CD8-positive, alpha-beta memory T cell (primary cell): ENCODE data around the gene SPDYA. TPM values are rescaled to one million over a fixed set of nuclear protein-coding genes. Genes with fewer than 3 reads are reported as not detected.

Experiments
- CTCF ChIA-PET: fragments of 350-600 bp; sonication (Branson Sonifier 250); formaldehyde crosslinking; loops from one replicate; lab custom pipeline; 2021; ENCODE audit warnings: antibody characterized with exemption; lab: Charles Lee
- POLR2A ChIA-PET: fragments of 350-600 bp; sonication (Branson Sonifier 250); formaldehyde crosslinking; loops from one replicate; lab custom pipeline; 2021; ENCODE audit warnings: antibody characterized with exemption; lab: Charles Lee
- DNase-seq, 5 donors: peaks; one replicate each; pipeline versions ENCODE4 v3.0.0 to v3.0.0-alpha.2; 2020 to 2022; ENCODE audit warnings: mixed read lengths in 1 of 5
- H3K27ac ChIP-seq: one replicate; pipeline ENCODE4 v1.7.0; 2013; ENCODE audit warnings: low read depth, mild to moderate bottlenecking, low read length, moderate library complexity
- H3K27me3 ChIP-seq: 2 replicates; pipeline ENCODE4 v1.7.0; 2013; ENCODE audit warnings: low read length, mild to moderate bottlenecking; ENCODE audit not compliant: insufficient read depth, poor library complexity, severe bottlenecking
- H3K36me3 ChIP-seq: 2 replicates; pipeline ENCODE4 v1.7.0; 2013; ENCODE audit warnings: mild to moderate bottlenecking, low read length, moderate library complexity; ENCODE audit not compliant: insufficient read depth
- H3K4me1 ChIP-seq: 2 replicates; pipeline ENCODE4 v1.7.0; 2013; ENCODE audit warnings: mild to moderate bottlenecking, low read length, moderate library complexity; ENCODE audit not compliant: insufficient read depth
- H3K4me3 ChIP-seq: 2 replicates; pipeline ENCODE4 v1.7.0; 2013; ENCODE audit warnings: mild to moderate bottlenecking, low read length
- H3K9me3 ChIP-seq: 2 replicates; pipeline ENCODE4 v1.7.0; 2013; ENCODE audit warnings: mild to moderate bottlenecking, low read length
- H3K27ac Mint-ChIP-seq, 8 donors: one replicate each; pipeline ENCODE4 v1.8.0; 2020 to 2021; ENCODE audit warnings: mixed read lengths in 8 of 8, mild to moderate bottlenecking in 6 of 8, inconsistent platforms in 3 of 8, moderate library complexity in 3 of 8
- H3K27me3 Mint-ChIP-seq, 2 donors: one replicate each; pipeline ENCODE4 v1.8.0; 2020 to 2021; ENCODE audit warnings: mixed read lengths in 2 of 2, mild to moderate bottlenecking in 1 of 2, moderate library complexity in 1 of 2
- H3K36me3 Mint-ChIP-seq, 3 donors: one replicate each; pipeline ENCODE4 v1.8.0; 2020 to 2021; ENCODE audit warnings: mixed read lengths in 3 of 3, inconsistent platforms in 1 of 3, mild to moderate bottlenecking in 1 of 3
- H3K4me1 Mint-ChIP-seq, 3 donors: one replicate each; pipeline ENCODE4 v1.8.0; 2020 to 2021; ENCODE audit warnings: mixed read lengths in 3 of 3, inconsistent platforms in 1 of 3, mild to moderate bottlenecking in 1 of 3
- H3K4me3 Mint-ChIP-seq, 7 donors: one replicate each; pipeline ENCODE4 v1.8.0; 2020 to 2021; ENCODE audit warnings: mixed read lengths in 7 of 7, mild to moderate bottlenecking in 6 of 7, moderate library complexity in 4 of 7, inconsistent platforms in 2 of 7
- H3K9me3 Mint-ChIP-seq, 5 donors: one replicate each; pipeline ENCODE4 v1.8.0; 2020 to 2022; ENCODE audit warnings: mixed read lengths in 5 of 5, mild to moderate bottlenecking in 3 of 5, moderate library complexity in 2 of 5, inconsistent platforms in 1 of 5
- polyA plus RNA-seq: library from polyadenylated mRNA; unstranded; fragments of 300-500 nt; fragmentation: Illumina TruSeq; gene quantifications from one replicate; pipeline ENCODE4 v1.2.3, GENCODE V29; 2021
- total RNA-seq, 2 experiments: library from RNA; stranded (reverse); gene quantifications; one replicate each; pipeline ENCODE4 v1.2.3, GENCODE V29; 2021

SPDYA gene
- total and polyA plus RNA-seq, 3 experiments from 2014 or later, result 0.61 to 0.84 (median 0.83) TPM

DNA sequence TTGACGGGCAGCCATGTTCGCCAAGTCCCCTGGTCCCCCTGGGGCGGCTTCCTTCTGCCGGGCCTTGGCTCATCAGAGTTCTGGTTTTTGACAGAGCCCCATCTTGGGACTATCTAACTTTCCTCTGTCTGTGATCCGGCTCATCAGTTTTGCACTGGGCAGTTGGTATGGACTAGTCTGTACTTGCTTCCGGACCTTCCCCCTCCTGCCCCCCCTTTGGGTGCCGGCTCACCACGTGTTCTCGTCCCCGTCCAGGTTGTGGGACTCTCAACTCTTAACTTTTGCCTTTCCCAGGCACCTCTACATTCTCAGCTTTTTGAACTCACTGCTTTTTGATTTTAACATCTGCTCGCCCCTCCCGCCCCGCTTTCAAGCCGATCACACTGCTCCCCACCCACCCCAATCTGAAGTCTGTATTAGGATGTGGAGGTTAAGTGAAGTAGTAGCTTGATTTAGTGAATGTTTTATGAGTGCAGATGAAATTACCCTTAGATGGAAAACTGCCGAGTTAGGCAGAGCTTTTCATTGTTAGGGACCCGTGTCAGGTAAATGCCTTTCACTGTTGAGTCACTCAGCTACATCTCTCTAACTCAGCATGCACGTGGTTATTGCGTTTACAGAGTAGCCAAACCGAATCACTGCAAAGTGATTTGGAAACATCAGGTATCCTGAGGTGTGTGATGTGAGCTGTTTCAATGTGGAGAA is 84.7 kb downstream of the SPDYA start:
- ChIA-PET POLR2A (interaction anchor here (1.5 to 2.7 kb wide), 2 partner anchors 25 to 302 kb away, joined by 4 to 72 read pairs; partner anchors contain the start of gene TRMT61B), CTCF (interaction anchor here (0.9 to 2.2 kb wide), 3 partner anchors 25 to 301 kb away, joined by 3 to 9 read pairs (median 9); partner anchors contain the start of gene TRMT61B)
- DNase-seq, result peak in 3 of 5 donors; percentile 5 to 51 (median 16)
- H3K4me1 ChIP-seq, result peaks cover 40% of the 10 kb centered on the region
- H3K4me3 Mint-ChIP-seq, result peak overlapping the region; percentile 91 to 97 (median 94)
- H3K36me3 ChIP-seq, result no peaks in the 10 kb centered on the region
- H3K9me3 ChIP-seq, result no peaks in the 10 kb centered on the region
- H3K9me3 Mint-ChIP-seq, result no peaks in the 10 kb centered on the region
- H3K27ac Mint-ChIP-seq, result peak overlapping the region; percentile 77 to 97 (median 92)
- H3K27me3 ChIP-seq, result no peaks in the 10 kb centered on the region
- H3K36me3 Mint-ChIP-seq, result peaks cover 0 to 3% (median 0%) of the 10 kb centered on the region in 3 donors
- H3K27me3 Mint-ChIP-seq, result no peaks in the 10 kb centered on the region
- peak overlapping the region; percentile 81 for H3K27ac ChIP-seq
- peak overlapping the region; percentile 84 for H3K4me3 ChIP-seq
- H3K4me1 Mint-ChIP-seq, result peaks cover 52 to 54% (median 54%) of the 10 kb centered on the region in 3 donors

DNA sequence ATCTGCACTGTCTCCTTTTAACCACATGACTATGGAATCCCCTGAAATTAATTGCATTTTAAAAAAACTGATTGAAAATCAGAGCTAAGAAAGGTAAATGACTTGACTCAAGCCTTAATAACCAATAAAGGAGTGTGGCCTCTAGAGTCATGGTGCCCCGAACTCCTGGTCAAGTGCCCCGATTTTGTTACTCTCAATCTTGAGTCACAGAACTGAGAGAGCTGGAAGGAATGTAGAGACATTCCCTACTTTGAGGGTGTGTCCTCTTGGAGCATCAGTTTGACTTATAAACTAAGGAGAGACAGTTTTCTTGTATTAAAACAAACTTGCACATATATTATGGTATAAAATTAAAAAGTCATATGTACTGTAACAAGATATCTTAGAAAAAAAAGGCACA is 86.3 kb downstream of the SPDYA start:
- peak overlapping the region; percentile 28 to 97 (median 91) for H3K4me3 Mint-ChIP-seq

DNA sequence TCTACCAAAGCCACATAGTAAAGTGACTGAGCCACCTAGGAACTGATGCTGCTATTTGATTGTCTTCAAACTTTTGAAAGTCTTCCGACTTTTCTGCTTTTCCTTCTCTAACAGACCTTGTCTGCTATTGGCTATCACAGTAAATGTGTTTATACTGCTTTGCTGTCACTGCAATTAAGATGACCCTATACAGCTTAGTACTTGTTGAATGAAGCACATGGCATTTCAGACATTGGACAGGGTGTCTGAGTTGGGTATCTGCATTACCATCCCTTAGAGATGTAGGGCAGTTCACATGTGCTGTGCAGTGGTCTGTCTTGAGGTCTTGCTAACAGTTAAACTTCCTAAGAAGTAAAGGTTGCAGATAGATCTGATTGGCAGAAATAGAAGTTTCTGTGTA is 87.4 kb downstream of the SPDYA start:
- ChIA-PET POLR2A (no interaction called here), CTCF (no interaction called here)
- Mint-ChIP-seq H3K27ac (peak overlapping the region in 4 of 8 donors; percentile 39 to 97 (median 53)), H3K36me3 (peaks cover 0 to 22% (median 6%) of the 10 kb centered on the region in 3 donors), H3K4me3 (peak overlapping the region in 6 of 7 donors; percentile 28 to 97 (median 51)), H3K4me1 (peaks cover 59 to 76% (median 74%) of the 10 kb centered on the region in 3 donors), H3K9me3 (no peaks in the 10 kb centered on the region), H3K27me3 (no peaks in the 10 kb centered on the region)
- H3K9me3 ChIP-seq, result no peaks in the 10 kb centered on the region
- no peaks in the 10 kb centered on the region for H3K27me3 ChIP-seq
- H3K4me3 ChIP-seq, result no peak overlapping the region
- H3K36me3 ChIP-seq, result no peaks in the 10 kb centered on the region
- no peak for DNase-seq
- peaks cover 40% of the 10 kb centered on the region for H3K4me1 ChIP-seq
- no peak overlapping the region for H3K27ac ChIP-seq

More for the DNA sequence above, 86.3 kb downstream of the SPDYA start:
- peaks cover 0 to 12% (median 3%) of the 10 kb centered on the region in 3 donors for H3K36me3 Mint-ChIP-seq
- H3K27me3 Mint-ChIP-seq, result no peaks in the 10 kb centered on the region
- H3K4me1 Mint-ChIP-seq, result peaks cover 58 to 69% (median 68%) of the 10 kb centered on the region in 3 donors
- no peaks in the 10 kb centered on the region for H3K9me3 Mint-ChIP-seq
- Histone ChIP-seq H3K4me3 (no peak overlapping the region), H3K9me3 (no peaks in the 10 kb centered on the region), H3K36me3 (no peaks in the 10 kb centered on the region), H3K4me1 (peaks cover 40% of the 10 kb centered on the region), H3K27me3 (no peaks in the 10 kb centered on the region), H3K27ac (no peak overlapping the region)
- no peak for DNase-seq
- POLR2A ChIA-PET, result no interaction called here
- peak overlapping the region in 4 of 8 donors; percentile 22 to 97 (median 51) for H3K27ac Mint-ChIP-seq
- CTCF ChIA-PET, result interaction anchor here (1.1 kb wide), 2 partner anchors 27 to 303 kb away, joined by 3 to 4 read pairs; partner anchors contain the start of gene TRMT61B

Other genes with a start within 250 kb of the SPDYA start
- gene PPP1CB, start 59.0 kb upstream of the SPDYA start, total RNA-seq, result 100 to 1,000 TPM; 208 to 214 TPM
- gene PPP1CB, start 59.0 kb upstream of the SPDYA start, polyA plus RNA-seq, result 95.4 TPM
- 10 to 100 TPM; 18.3 to 20.2 TPM for gene TRMT61B, start 59.5 kb downstream of the SPDYA start, total RNA-seq
- 16.6 TPM for gene TRMT61B, start 59.5 kb downstream of the SPDYA start, polyA plus RNA-seq
- 100 to 1,000 TPM; 169 to 186 TPM for gene WDR43, start 83.8 kb downstream of the SPDYA start, total RNA-seq
- gene WDR43, start 83.8 kb downstream of the SPDYA start, polyA plus RNA-seq, result 40.0 TPM
- gene TOGARAM2, start 170.5 kb downstream of the SPDYA start, total RNA-seq, result 1 to 10 TPM; 5.0 to 5.2 TPM
- 2.5 TPM for gene TOGARAM2, start 170.5 kb downstream of the SPDYA start, polyA plus RNA-seq